Aorta (tissue), 5 donors: Measurements from ENCODE around the gene TRIM44. TPM values are rescaled to one million over a fixed set of nuclear protein-coding genes. Genes with fewer than 3 reads are reported as not detected.

Source experiments
- ATAC-seq: fragments of 200-7000 bp; cut with Tn5 transposase; one replicate; pipeline ENCODE4 v1.9.1; 2022; ENCODE audit warnings: moderate library complexity; ENCODE audit not compliant: low FRiP score
- DNase-seq, 2 donors: peaks; one replicate each; pipeline ENCODE4 v3.0.0-alpha.2; 2020
- H3K27ac ChIP-seq, 2 donors: one replicate each; pipeline ENCODE4 v1.5.1; 2013; ENCODE audit warnings: low read length in 2 of 2, mild to moderate bottlenecking in 2 of 2, moderate library complexity in 2 of 2, control low read depth in 1 of 2, inconsistent platforms in 1 of 2, low read depth in 1 of 2
- H3K27me3 ChIP-seq, 2 donors: one replicate each; pipeline ENCODE4 v1.6.1; 2013; ENCODE audit warnings: control low read depth in 1 of 2, low read length in 1 of 2, mild to moderate bottlenecking in 1 of 2, moderate library complexity in 1 of 2; ENCODE audit not compliant: insufficient read depth in 2 of 2, control insufficient read depth in 1 of 2
- H3K36me3 ChIP-seq, 2 donors: one replicate each; pipeline ENCODE4 v1.6.1; 2013; ENCODE audit warnings: control low read depth in 1 of 2, low read length in 1 of 2, mild to moderate bottlenecking in 1 of 2; ENCODE audit not compliant: insufficient read depth in 2 of 2, control insufficient read depth in 1 of 2
- H3K4me1 ChIP-seq, 2 donors: one replicate each; pipeline ENCODE4 v1.6.1; 2013; ENCODE audit warnings: low read length in 2 of 2, control low read depth in 1 of 2, mild to moderate bottlenecking in 1 of 2, moderate library complexity in 1 of 2; ENCODE audit not compliant: insufficient read depth in 2 of 2, control insufficient read depth in 1 of 2
- H3K4me3 ChIP-seq, 2 donors: one replicate each; pipeline ENCODE4 v1.5.1; 2013; ENCODE audit warnings: low read length in 2 of 2, control low read depth in 1 of 2, mild to moderate bottlenecking in 1 of 2
- H3K9me3 ChIP-seq: one replicate; pipeline ENCODE4 v1.6.1; 2013; ENCODE audit warnings: mild to moderate bottlenecking, low read length; ENCODE audit not compliant: control insufficient read depth
- WGBS, 2 donors: extraction: QIAGEN DNeasy Blood & Tissue Kit; methylation state at CpG; one replicate each; pipeline ENCODE4 v1.1.7; 2013; 5-methylcytosine and 5-hydroxymethylcytosine counted together
- intact Hi-C, 2 donors: fragments of 100-400 bp; cut with DNase I; formaldehyde crosslinking; loops; one replicate each; pipeline versions ENCODE4 v1.14.2 to v1.15.0; 2022
- polyA plus RNA-seq, 2 donors: library from polyadenylated mRNA; stranded (reverse); fragments of 200-250 nt; gene quantifications; one replicate each; pipeline ENCODE4 v1.2.3, GENCODE V29; 2013
- total RNA-seq, 2 donors: library from RNA; stranded (reverse); fragmentation: NEBNext Ultra II Directional; extraction: Animal tissue kit (Norgen Biotek cat#: 25700); gene quantifications; one replicate each; pipeline ENCODE4 v1.2.1, GENCODE V29; 2021
- donor health status: healthy with polysubstance abuse.
- donor health status: Bipolar disorder and iron deficiency.
- donor health status: DM: no; HTN: no; CAD: no.
- donor health status: DM: no; HTN: no; CAD: no.
- donor health status: DM: yes; HTN: yes; CAD: no.

Gene TRIM44
- total and polyA plus RNA-seq, 4 donors, result 10.3 to 63.3 (median 33.9) TPM

- WGBS, 2 donors, result 69% methylated on average over 3 of the region's 3 CpGs
- Histone ChIP-seq H3K36me3 (peaks cover 0 to 5% of the 10 kb centered on the region in 2 donors), H3K4me3 (no peak overlapping the region), H3K27me3 (no peaks in the 10 kb centered on the region), H3K4me1 (no peaks in the 10 kb centered on the region), H3K27ac (no peak overlapping the region), H3K9me3 (no peaks in the 10 kb centered on the region)
- no peak for ATAC-seq
- intact Hi-C loops, result no loop called here
- no peak for DNase-seq
These were observed 142.0 kb downstream of the TRIM44 start for GRCh38 chr11:35804451-35805040.

GRCh38 chr11:35809561-35809960, 147.0 kb downstream of the TRIM44 start:
- Histone ChIP-seq H3K4me3 (no peak overlapping the region), H3K36me3 (peaks cover 0 to 5% of the 10 kb centered on the region in 2 donors), H3K27me3 (no peaks in the 10 kb centered on the region), H3K9me3 (no peaks in the 10 kb centered on the region), H3K4me1 (no peaks in the 10 kb centered on the region), H3K27ac (no peak overlapping the region)
- 74% methylated on average over 4 of the region's 4 CpGs for WGBS, 2 donors
- ATAC-seq (no peak), DNase-seq (no peak)
- intact Hi-C loops, result no loop called here

GRCh38 chr11:35810045-35810645, 147.6 kb downstream of the TRIM44 start:
- intact Hi-C loops, result no loop called here
- Histone ChIP-seq H3K4me1 (no peaks in the 10 kb centered on the region), H3K9me3 (no peaks in the 10 kb centered on the region), H3K36me3 (peaks cover 0 to 5% of the 10 kb centered on the region in 2 donors), H3K27ac (no peak overlapping the region), H3K4me3 (no peak overlapping the region), H3K27me3 (no peaks in the 10 kb centered on the region)
- ATAC-seq, result no peak
- WGBS, 2 donors, result 31 to 36% methylated on average over 2 of the region's 2 CpGs
- no peak for DNase-seq

GRCh38 chr11:35811783-35812182, 149.2 kb downstream of the TRIM44 start:
- 95 to 97% methylated on average over 2 of the region's 2 CpGs for WGBS, 2 donors
- H3K27ac ChIP-seq, result no peak overlapping the region
- no peaks in the 10 kb centered on the region for H3K9me3 ChIP-seq
- H3K4me3 ChIP-seq, result no peak overlapping the region
- H3K36me3 ChIP-seq, result peaks cover 0 to 2% of the 10 kb centered on the region in 2 donors
- no peaks in the 10 kb centered on the region for H3K4me1 ChIP-seq
- no peak for ATAC-seq
- DNase-seq, result no peak
- intact Hi-C loops, result no loop called here
- no peaks in the 10 kb centered on the region for H3K27me3 ChIP-seq

GRCh38 chr11:35812828-35813227, 150.3 kb downstream of the TRIM44 start:
- Histone ChIP-seq H3K4me1 (no peaks in the 10 kb centered on the region), H3K36me3 (peaks cover 0 to 2% of the 10 kb centered on the region in 2 donors), H3K27me3 (no peaks in the 10 kb centered on the region), H3K4me3 (no peak overlapping the region), H3K9me3 (no peaks in the 10 kb centered on the region), H3K27ac (no peak overlapping the region)
- WGBS, 2 donors, result 21 to 40% methylated on average over 4 of the region's 4 CpGs
- no peak for ATAC-seq
- intact Hi-C loops, result no loop called here
- DNase-seq, result no peak

GRCh38 chr11:35814081-35814695, 151.6 kb downstream of the TRIM44 start:
- no peak for ATAC-seq
- Histone ChIP-seq H3K36me3 (no peaks in the 10 kb centered on the region), H3K27ac (no peak overlapping the region), H3K27me3 (no peaks in the 10 kb centered on the region), H3K9me3 (no peaks in the 10 kb centered on the region), H3K4me1 (no peaks in the 10 kb centered on the region), H3K4me3 (no peak overlapping the region)
- no peak for DNase-seq
- intact Hi-C loops, result no loop called here
- WGBS, 2 donors, result 88 to 95% methylated on average over 7 of the region's 7 CpGs

- no peak overlapping the region for H3K4me3 ChIP-seq
- no peaks in the 10 kb centered on the region for H3K9me3 ChIP-seq
- 65 to 66% methylated on average over 3 of the region's 3 CpGs for WGBS, 2 donors
- no peaks in the 10 kb centered on the region for H3K27me3 ChIP-seq
- intact Hi-C loops, result no loop called here
- no peaks in the 10 kb centered on the region for H3K36me3 ChIP-seq
- ATAC-seq, result no peak
- no peaks in the 10 kb centered on the region for H3K4me1 ChIP-seq
- no peak for DNase-seq
- no peak overlapping the region for H3K27ac ChIP-seq
These were observed 152.2 kb downstream of the TRIM44 start for GRCh38 chr11:35814720-35815305.

GRCh38 chr11:35815556-35816315, 153.2 kb downstream of the TRIM44 start:
- Histone ChIP-seq H3K27me3 (no peaks in the 10 kb centered on the region), H3K4me1 (no peaks in the 10 kb centered on the region), H3K36me3 (no peaks in the 10 kb centered on the region), H3K27ac (no peak overlapping the region), H3K9me3 (no peaks in the 10 kb centered on the region), H3K4me3 (no peak overlapping the region)
- intact Hi-C loops, result no loop called here
- WGBS, 2 donors, result 80 to 88% methylated on average over 5 of the region's 5 CpGs
- peak; percentile 58 for ATAC-seq
- no peak for DNase-seq
